ENCODE results near the gene PLSCR4. TPM values are rescaled to one million over a fixed set of nuclear protein-coding genes. Genes with fewer than 3 reads are reported as not detected.

The PLSCR4 gene
- total and polyA plus RNA-seq, 2 of the 4 experiments (the other 2 are of a cell fraction): 3.8 to 4.4 TPM

- H3K4me3 ChIP-seq (ENCODE audit: insufficient read depth, low read depth, low read length): no peak overlapping the region; the same call in 1 of the 2 replicates
- no TSS peak for BruUV-seq (replicated peaks)
- no peak overlapping the region for H4K91ac ChIP-seq (ENCODE audit: insufficient read depth, low read depth, low read length)
- DNase-seq (no peak), ATAC-seq (ENCODE audit: low read depth) (no peak)
- no peaks in the 10 kb centered on the region for H3K27me3 ChIP-seq (ENCODE audit: control insufficient read depth, insufficient read depth, low read length)
- H3K9ac ChIP-seq (ENCODE audit: low read depth, low read length): peak overlapping the region; percentile 64; the same call in 1 of the 2 replicates
- in situ Hi-C loops (cut with MboI; ENCODE audit: low sequenced_read_pairs) (no loop called here), intact Hi-C loops (cut with micrococcal nuclease) (no loop called here), dilution Hi-C loops (cut with HindIII; ENCODE audit: low sequenced_read_pairs, unreplicated experiment) (no loop called here)
- no peak overlapping the region for H2BK120ac ChIP-seq (ENCODE audit: low read depth, low read length)
- no peak overlapping the region for H3K23ac ChIP-seq (ENCODE audit: low read depth, low read length)
- no peak for TF ChIP-seq POLR2A (IDR thresholded peaks at IDR 0.05; ENCODE audit: low read depth, low read length)
- no peak for TF ChIP-seq SMC3 (IDR thresholded peaks at IDR 0.05; ENCODE audit: low read depth, low read length)
- TF ChIP-seq, protein P1, sequence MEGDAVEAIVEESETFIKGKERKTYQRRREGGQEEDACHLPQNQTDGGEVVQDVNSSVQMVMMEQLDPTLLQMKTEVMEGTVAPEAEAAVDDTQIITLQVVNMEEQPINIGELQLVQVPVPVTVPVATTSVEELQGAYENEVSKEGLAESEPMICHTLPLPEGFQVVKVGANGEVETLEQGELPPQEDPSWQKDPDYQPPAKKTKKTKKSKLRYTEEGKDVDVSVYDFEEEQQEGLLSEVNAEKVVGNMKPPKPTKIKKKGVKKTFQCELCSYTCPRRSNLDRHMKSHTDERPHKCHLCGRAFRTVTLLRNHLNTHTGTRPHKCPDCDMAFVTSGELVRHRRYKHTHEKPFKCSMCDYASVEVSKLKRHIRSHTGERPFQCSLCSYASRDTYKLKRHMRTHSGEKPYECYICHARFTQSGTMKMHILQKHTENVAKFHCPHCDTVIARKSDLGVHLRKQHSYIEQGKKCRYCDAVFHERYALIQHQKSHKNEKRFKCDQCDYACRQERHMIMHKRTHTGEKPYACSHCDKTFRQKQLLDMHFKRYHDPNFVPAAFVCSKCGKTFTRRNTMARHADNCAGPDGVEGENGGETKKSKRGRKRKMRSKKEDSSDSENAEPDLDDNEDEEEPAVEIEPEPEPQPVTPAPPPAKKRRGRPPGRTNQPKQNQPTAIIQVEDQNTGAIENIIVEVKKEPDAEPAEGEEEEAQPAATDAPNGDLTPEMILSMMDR (conservative IDR thresholded peaks at IDR 0.05; ENCODE audit: low read depth, low read length): no peak
- no peak for TF ChIP-seq MXI1 (IDR thresholded peaks at IDR 0.05; ENCODE audit: borderline replicate concordance, low read depth, low read length)
- TF ChIP-seq NFE2L2 (IDR thresholded peaks at IDR 0.05; ENCODE audit: low read depth, low read length): no peak
- H3K4me2 ChIP-seq (ENCODE audit: low read depth, low read length): peak overlapping the region; percentile 70
- WGBS, 2 experiments (ENCODE audit: extremely low coverage in 2 of 2, insufficient read length in 1 of 2): no CpG with 5 or more reads among the region's 1 CpG
- H3K18ac ChIP-seq (ENCODE audit: low read depth, low read length): no peak overlapping the region
- H3K56ac ChIP-seq (ENCODE audit: extremely low read depth, insufficient read depth, low read length): no peak overlapping the region
- H2BK20ac ChIP-seq (ENCODE audit: low read depth, low read length): no peak overlapping the region
- H2AFZ ChIP-seq (replicated peaks; ENCODE audit: low read length, poor library complexity): no peak overlapping the region
- H2BK15ac ChIP-seq (ENCODE audit: low read depth, low read length): no peak overlapping the region
- no peak overlapping the region for H4K5ac ChIP-seq (ENCODE audit: low read depth, low read length)
- H4K20me1 ChIP-seq (ENCODE audit: insufficient read depth, low read length): no peaks in the 10 kb centered on the region
- no peak overlapping the region for H3K4ac ChIP-seq (ENCODE audit: low read depth, low read length)
- H3K9me3 ChIP-seq (ENCODE audit: control insufficient read depth, insufficient read depth, low read length): no peaks in the 10 kb centered on the region
- H3K36me3 ChIP-seq (ENCODE audit: control insufficient read depth, insufficient read depth, low read length): no peaks in the 10 kb centered on the region
- ChIA-PET CTCF (interaction anchor here (0.9 kb wide), 1 partner anchor 60 kb away, joined by 3 read pairs; no protein-coding TSS in a partner anchor), POLR2A (ENCODE audit: unreplicated experiment) (no interaction called here)
- no peak overlapping the region for H4K8ac ChIP-seq (ENCODE audit: low read depth in 2 of 2, low read length in 2 of 2)
- H2AK5ac ChIP-seq (ENCODE audit: low read depth, low read length): no peak overlapping the region
- no peak overlapping the region for H2BK5ac ChIP-seq (ENCODE audit: low read depth, low read length, poor library complexity, severe bottlenecking)
- no peaks in the 10 kb centered on the region for H3K9me1 ChIP-seq (ENCODE audit: insufficient read depth, low read length)
- no peaks in the 10 kb centered on the region; a peak in 1 of 4 replicates for H3K79me1 ChIP-seq (ENCODE audit: low read depth in 1 of 2, low read length in 2 of 2)
- no peak overlapping the region for H3K27ac ChIP-seq (ENCODE audit: insufficient read depth, low read length)
- H3K4me1 ChIP-seq (ENCODE audit: control insufficient read depth, insufficient read depth, low read length): no peaks in the 10 kb centered on the region; the same call in 1 of the 2 replicates
- H3K14ac ChIP-seq (replicated peaks; ENCODE audit: low read depth, low read length): no peak overlapping the region
- H2AK9ac ChIP-seq (replicated peaks; ENCODE audit: low read depth, low read length, poor library complexity): no peak overlapping the region
Measured at GRCh38 chr3:146249921-146250320, 984 bp downstream of the PLSCR4 start.
